GM12891 (cell line): ENCODE data around the gene FGF14.

Experiments used
- PAX5 ChIP-seq: IDR thresholded peaks from 2 replicates; pipeline ENCODE4 v1.6.1; 2011; ENCODE audit warnings: low read length, moderate library complexity, mild to moderate bottlenecking; ENCODE audit not compliant: insufficient read depth, severe bottlenecking
- POLR2A ChIP-seq: IDR thresholded peaks from 2 replicates; pipeline ENCODE4 v1.6.1; 2011; ENCODE audit warnings: low read depth, low read length, control low read depth
- POLR2AphosphoS5 ChIP-seq: IDR thresholded peaks from 2 replicates; pipeline ENCODE4 v1.6.1; 2011; ENCODE audit warnings: low read depth, low read length, control low read depth
- SPI1 ChIP-seq: IDR thresholded peaks from 2 replicates; pipeline ENCODE4 v1.6.1; 2011; ENCODE audit warnings: low read depth, low read length, control low read depth

- TF ChIP-seq POLR2AphosphoS5 (no peak), POLR2A (no peak), SPI1 (no peak), PAX5 (no peak)
Measured at GRCh38 chr13:101784313-101784712, 617.5 kb downstream of the FGF14 start.
